ENCODE measurements around the gene STAC3. TPM values are rescaled to one million over a fixed set of nuclear protein-coding genes. Genes with fewer than 3 reads are reported as not detected.

Gene STAC3
- total and polyA plus RNA-seq, 2 of the 8 experiments (the other 6 are each of a cell fraction or from before 2014, with no cell fraction given) = 0.70 to 1.3 TPM

DNA sequence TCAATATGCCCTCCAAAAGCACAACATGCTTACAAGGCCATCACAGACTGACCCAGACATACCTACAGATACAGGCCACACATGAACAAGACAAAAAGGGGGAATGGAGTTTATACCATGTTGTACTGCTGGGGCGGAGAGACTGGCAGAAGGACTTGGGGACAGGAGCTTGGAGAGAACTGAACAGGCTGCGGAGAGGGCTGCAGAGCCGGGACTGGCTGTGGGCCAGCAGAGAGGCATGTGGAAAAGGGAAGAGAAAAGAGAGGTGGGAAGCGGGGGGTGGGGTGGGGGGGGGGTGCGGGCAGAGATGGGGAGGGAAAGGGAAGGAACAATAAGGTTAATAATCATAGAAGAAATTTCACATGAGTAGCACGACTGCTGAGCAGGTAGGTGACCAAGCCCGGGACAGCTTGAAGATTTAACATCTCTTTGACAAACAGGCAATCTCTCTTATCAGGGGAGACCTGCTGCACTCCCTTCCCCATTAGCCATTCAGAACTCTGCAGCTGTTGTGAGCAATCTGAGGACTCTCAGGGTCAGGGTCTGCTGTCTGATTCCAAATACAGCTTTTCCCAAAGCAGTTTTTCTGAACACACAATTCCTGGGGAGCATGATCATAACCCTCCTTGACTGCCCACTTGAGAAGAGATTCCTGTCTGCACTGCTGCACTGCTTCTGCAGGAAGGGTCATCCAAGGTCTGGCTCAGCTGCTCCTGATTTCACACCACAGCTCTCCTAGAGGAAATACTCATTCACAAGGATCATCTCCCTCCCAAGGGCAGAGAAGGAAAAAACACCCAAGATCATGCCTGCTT, 21.6 kb upstream of the STAC3 start:
- Histone ChIP-seq H3K27ac (ENCODE audit: low read depth, low read length) (no peak overlapping the region), H4K5ac (ENCODE audit: insufficient read length, low read depth, low read length) (no peak overlapping the region), H2BK5ac (ENCODE audit: low read depth, low read length) (no peak overlapping the region), H3K9me3 (ENCODE audit: insufficient read depth in 2 of 2, low read depth in 1 of 2, low read length in 1 of 2) (no peaks in the 10 kb centered on the region), H4K8ac (ENCODE audit: extremely low read depth, insufficient read depth, low read length) (no peak overlapping the region), H2BK12ac (ENCODE audit: low read depth, low read length) (no peak overlapping the region), H2AK5ac (ENCODE audit: low read depth, low read length) (no peak overlapping the region), H3K79me2 (ENCODE audit: control insufficient read depth in 1 of 2, insufficient read depth in 2 of 2, low read length in 2 of 2) (no peaks in the 10 kb centered on the region), H3K23ac (ENCODE audit: insufficient read length) (no peak overlapping the region), H3K9ac (replicated peaks in 1 of 4; ENCODE audit: extremely low read depth in 1 of 4, low read depth in 3 of 4, low read length in 3 of 4) (no peak overlapping the region), H2BK120ac (replicated peaks; ENCODE audit: low read depth, low read length) (no peak overlapping the region), H3K27me3 (replicated peaks in 1 of 4; ENCODE audit: control insufficient read depth in 3 of 4, extremely low read depth in 1 of 4, insufficient read depth in 3 of 4, low read length in 3 of 4) (no peaks in the 10 kb centered on the region), H3K18ac (ENCODE audit: extremely low read depth, low read length) (no peak overlapping the region), H3K79me1 (ENCODE audit: low read depth, low read length) (no peaks in the 10 kb centered on the region), H3K36me3 (ENCODE audit: control insufficient read depth in 2 of 4, insufficient read depth in 4 of 4, low read length in 3 of 4) (peaks cover 0 to 15% (median 6%) of the 10 kb centered on the region in 4 experiments; a peak in 5 of 8 replicates), H2BK15ac (ENCODE audit: low read length) (no peak overlapping the region), H3K56ac (replicated peaks; ENCODE audit: insufficient read length, low read depth, low read length) (no peak overlapping the region), H4K20me1 (replicated peaks in 1 of 2; ENCODE audit: control insufficient read depth in 1 of 2, insufficient read depth in 2 of 2, low read length in 2 of 2) (peaks cover 0 to 2% of the 10 kb centered on the region in 2 experiments), H4K91ac (replicated peaks; ENCODE audit: insufficient read length, low read length) (no peak overlapping the region), H3K4me2 (ENCODE audit: insufficient read depth in 1 of 2, low read depth in 2 of 2, low read length in 2 of 2) (no peak overlapping the region), H2BK20ac (ENCODE audit: low read length) (no peak overlapping the region), H3K4me3 (ENCODE audit: extremely low read depth in 1 of 4, insufficient read depth in 2 of 4, low read depth in 3 of 4, low read length in 4 of 4) (no peak overlapping the region), H3K14ac (ENCODE audit: insufficient read length) (no peak overlapping the region), H3K23me2 (ENCODE audit: low read depth, low read length) (no peaks in the 10 kb centered on the region), H2AFZ (ENCODE audit: low read length) (no peak overlapping the region), H3K4me1 (replicated peaks in 1 of 4; ENCODE audit: control insufficient read depth in 3 of 4, insufficient read depth in 4 of 4, low read length in 3 of 4) (no peaks in the 10 kb centered on the region; a peak in 1 of 7 replicates), H3K4ac (replicated peaks; ENCODE audit: insufficient read length, low read depth, low read length) (no peak overlapping the region)
- 94% methylated on average over 4 of the region's 7 CpGs; no CpG with 5 or more reads in 1 of the 2 experiments for WGBS, 2 experiments (ENCODE audit: extremely low coverage in 1 of 2, insufficient coverage in 1 of 2, insufficient read length in 1 of 2, insufficient replicate concordance in 2 of 2, low coverage in 1 of 2, low lambda C conversion rate in 2 of 2, missing lambda C conversion rate in 1 of 2)
- DNase-seq (ENCODE audit: low read depth in 1 of 2, low spot score in 2 of 2) (no peak), FAIRE-seq (no peak)
- ChIA-PET POLR2A (ENCODE audit: partially characterized antibody) (interaction anchor here (0.7 to 2.8 kb wide), 4 partner anchors 25 to 182 kb away, joined by 3 to 12 read pairs (median 5); partner anchors contain the start of genes INHBE and SHMT2), CTCF (ENCODE audit: partially characterized antibody) (interaction anchor here (0.6 to 6.0 kb wide), 12 partner anchors 8 to 184 kb away, joined by 3 to 35 read pairs (median 4); partner anchors contain the start of gene INHBE)
- TF ChIP-seq RFX5 (IDR thresholded peaks at IDR 0.05; ENCODE audit: borderline replicate concordance, low read depth, low read length) (no peak), HDAC2 (IDR thresholded peaks at IDR 0.05; ENCODE audit: borderline replicate concordance in 1 of 2, low read depth in 2 of 2, low read length in 2 of 2) (no peak), GTF2F1 (IDR thresholded peaks at IDR 0.05; ENCODE audit: borderline replicate concordance, low read depth, low read length) (no peak), JUND (IDR thresholded peaks at IDR 0.05; ENCODE audit: low read length) (no peak), RAD21 (IDR thresholded peaks at IDR 0.05 in 1 of 2, conservative IDR thresholded peaks at IDR 0.05 in 1 of 2; ENCODE audit: low read depth in 2 of 2, low read length in 2 of 2) (no peak), SIRT6 (IDR thresholded peaks at IDR 0.05; ENCODE audit: low read length) (no peak), NANOG (IDR thresholded peaks at IDR 0.05; ENCODE audit: insufficient read depth, low read depth, low read length, poor library complexity, severe bottlenecking) (no peak)
- TF ChIP-seq, protein P1, sequence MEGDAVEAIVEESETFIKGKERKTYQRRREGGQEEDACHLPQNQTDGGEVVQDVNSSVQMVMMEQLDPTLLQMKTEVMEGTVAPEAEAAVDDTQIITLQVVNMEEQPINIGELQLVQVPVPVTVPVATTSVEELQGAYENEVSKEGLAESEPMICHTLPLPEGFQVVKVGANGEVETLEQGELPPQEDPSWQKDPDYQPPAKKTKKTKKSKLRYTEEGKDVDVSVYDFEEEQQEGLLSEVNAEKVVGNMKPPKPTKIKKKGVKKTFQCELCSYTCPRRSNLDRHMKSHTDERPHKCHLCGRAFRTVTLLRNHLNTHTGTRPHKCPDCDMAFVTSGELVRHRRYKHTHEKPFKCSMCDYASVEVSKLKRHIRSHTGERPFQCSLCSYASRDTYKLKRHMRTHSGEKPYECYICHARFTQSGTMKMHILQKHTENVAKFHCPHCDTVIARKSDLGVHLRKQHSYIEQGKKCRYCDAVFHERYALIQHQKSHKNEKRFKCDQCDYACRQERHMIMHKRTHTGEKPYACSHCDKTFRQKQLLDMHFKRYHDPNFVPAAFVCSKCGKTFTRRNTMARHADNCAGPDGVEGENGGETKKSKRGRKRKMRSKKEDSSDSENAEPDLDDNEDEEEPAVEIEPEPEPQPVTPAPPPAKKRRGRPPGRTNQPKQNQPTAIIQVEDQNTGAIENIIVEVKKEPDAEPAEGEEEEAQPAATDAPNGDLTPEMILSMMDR (IDR thresholded peaks at IDR 0.05; ENCODE audit: control extremely low read depth in 1 of 3, insufficient read depth in 1 of 3, low read depth in 1 of 3, low read length in 3 of 3) = no peak
